Measurements from ENCODE around the gene KLF17.

GRCh38 chr1:44129616-44130500, 11.2 kb downstream of the KLF17 start:
- no peak for TF ChIP-seq CTCF (IDR thresholded peaks at IDR 0.05)
- TF ChIP-seq EZH2 (IDR thresholded peaks at IDR 0.05; ENCODE audit: borderline replicate concordance, insufficient read depth, low read depth, low read length, poor library complexity, severe bottlenecking) = no peak
